Right lobe of liver (tissue), 4 donors: ENCODE measurements around the gene SLC16A12.

Experiments used
- POLR2A ChIP-seq: fragments of 450-650 bp; IDR thresholded peaks from one replicate; pipeline ENCODE4 v1.6.1; 2017; ENCODE audit warnings: antibody characterized with exemption, mild to moderate bottlenecking
- TF ChIP-seq, protein P1 (sequence below), 4 donors: fragments of 200-600 bp in 3 of 4; fragments of 450-650 bp in 1 of 4; IDR thresholded peaks; one replicate each; pipeline versions ENCODE4 v1.5.1 to v1.8.0; 2016 to 2022; ENCODE audit warnings: antibody characterized with exemption in 4 of 4, mild to moderate bottlenecking in 2 of 4
- donor health status: DM: no; HTN: no; CAD: no.
- donor health status: DM: no; HTN: no; CAD: no.
- donor health status: DM: no; HTN: yes; CAD: no.

DNA sequence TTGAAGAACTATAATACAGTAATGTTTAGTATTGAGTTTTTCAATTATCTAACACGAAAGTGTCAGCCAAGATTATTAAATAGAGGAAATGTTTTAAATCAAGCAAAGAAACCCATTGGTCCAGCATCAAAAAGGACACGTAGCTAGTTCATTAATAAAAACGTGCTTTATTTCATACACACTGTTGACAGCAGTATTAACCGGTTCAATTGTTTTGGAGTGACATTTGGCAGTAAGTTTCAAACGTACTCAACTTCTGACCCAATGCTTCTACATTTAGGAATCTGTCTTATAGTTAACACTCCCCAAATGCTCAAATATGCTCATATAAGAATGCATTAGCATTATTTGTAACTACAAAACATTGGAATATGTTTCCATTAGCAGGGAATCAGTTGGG is 41.3 kb downstream of the SLC16A12 start:
- no peak for TF ChIP-seq POLR2A
- TF ChIP-seq, protein P1, sequence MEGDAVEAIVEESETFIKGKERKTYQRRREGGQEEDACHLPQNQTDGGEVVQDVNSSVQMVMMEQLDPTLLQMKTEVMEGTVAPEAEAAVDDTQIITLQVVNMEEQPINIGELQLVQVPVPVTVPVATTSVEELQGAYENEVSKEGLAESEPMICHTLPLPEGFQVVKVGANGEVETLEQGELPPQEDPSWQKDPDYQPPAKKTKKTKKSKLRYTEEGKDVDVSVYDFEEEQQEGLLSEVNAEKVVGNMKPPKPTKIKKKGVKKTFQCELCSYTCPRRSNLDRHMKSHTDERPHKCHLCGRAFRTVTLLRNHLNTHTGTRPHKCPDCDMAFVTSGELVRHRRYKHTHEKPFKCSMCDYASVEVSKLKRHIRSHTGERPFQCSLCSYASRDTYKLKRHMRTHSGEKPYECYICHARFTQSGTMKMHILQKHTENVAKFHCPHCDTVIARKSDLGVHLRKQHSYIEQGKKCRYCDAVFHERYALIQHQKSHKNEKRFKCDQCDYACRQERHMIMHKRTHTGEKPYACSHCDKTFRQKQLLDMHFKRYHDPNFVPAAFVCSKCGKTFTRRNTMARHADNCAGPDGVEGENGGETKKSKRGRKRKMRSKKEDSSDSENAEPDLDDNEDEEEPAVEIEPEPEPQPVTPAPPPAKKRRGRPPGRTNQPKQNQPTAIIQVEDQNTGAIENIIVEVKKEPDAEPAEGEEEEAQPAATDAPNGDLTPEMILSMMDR (IDR thresholded peaks at IDR 0.05): no peak
